Muscle of leg (tissue), 11 donors: Measurements from ENCODE around the gene TNIK. TPM values are rescaled to one million over a fixed set of nuclear protein-coding genes. Genes with fewer than 3 reads are reported as not detected.

Source experiments
- DNase-seq: peaks from one replicate; pipeline ENCODE4 v3.0.0; 2013
- H3K27ac ChIP-seq: one replicate; pipeline ENCODE4 v1.5.1; 2013; ENCODE audit warnings: mild to moderate bottlenecking, low read length, control low read depth
- H3K27me3 ChIP-seq: one replicate; pipeline ENCODE4 v1.6.1; 2013; ENCODE audit warnings: low read length; ENCODE audit not compliant: control insufficient read depth, insufficient read depth
- H3K36me3 ChIP-seq: one replicate; pipeline ENCODE4 v1.6.1; 2013; ENCODE audit warnings: low read length; ENCODE audit not compliant: control insufficient read depth, insufficient read depth
- H3K4me1 ChIP-seq: one replicate; pipeline ENCODE4 v1.6.1; 2013; ENCODE audit warnings: low read length; ENCODE audit not compliant: control insufficient read depth, insufficient read depth
- H3K4me3 ChIP-seq: one replicate; pipeline ENCODE4 v1.5.1; 2013; ENCODE audit warnings: low read length, control low read depth
- H3K9me3 ChIP-seq: replicated peaks from 2 replicates; pipeline ENCODE4 v1.6.1; 2013; ENCODE audit warnings: low read depth, low read length; ENCODE audit not compliant: control insufficient read depth
- WGBS: methylation state at CpG from one replicate; pipeline ENCODE4 v1.1.5; 2013; ENCODE audit warnings: missing lambda C conversion rate; ENCODE audit not compliant: insufficient coverage; 5-methylcytosine and 5-hydroxymethylcytosine counted together
- polyA plus RNA-seq, 8 donors: library from polyadenylated mRNA; unstranded; fragments of 120-200 nt; gene quantifications; one replicate each; pipeline versions ENCODE4 v1.2.1 to v1.2.3, GENCODE V29; 2013; ENCODE audit warnings: inconsistent platforms in 1 of 8, low replicate concordance in 1 of 8; ENCODE audit not compliant: insufficient read length in 8 of 8, insufficient read depth in 1 of 8
- total RNA-seq: library from RNA; stranded (reverse); fragments of 120-200 nt; gene quantifications from one replicate; pipeline ENCODE4 v1.2.4, GENCODE V29; 2013

TNIK gene
- total and polyA plus RNA-seq, 9 donors, result 26.1 to 46.0 (median 33.6) TPM

GRCh38 chr3:171169443-171169842, 290.8 kb downstream of the TNIK start:
- WGBS, result no CpG with 5 or more reads among the region's 2 CpGs
- no peak for DNase-seq
- Histone ChIP-seq H3K9me3 (no peaks in the 10 kb centered on the region), H3K27ac (no peak overlapping the region), H3K36me3 (peaks cover 42% of the 10 kb centered on the region), H3K27me3 (no peaks in the 10 kb centered on the region), H3K4me3 (no peak overlapping the region), H3K4me1 (no peaks in the 10 kb centered on the region)

GRCh38 chr3:171168551-171168950, 291.7 kb downstream of the TNIK start:
- Histone ChIP-seq H3K27ac (no peak overlapping the region), H3K4me3 (no peak overlapping the region), H3K9me3 (no peaks in the 10 kb centered on the region), H3K4me1 (no peaks in the 10 kb centered on the region), H3K27me3 (no peaks in the 10 kb centered on the region), H3K36me3 (peaks cover 39% of the 10 kb centered on the region)
- WGBS, result 90% methylated on average over 1 of the region's 4 CpGs
- no peak for DNase-seq

GRCh38 chr3:171168086-171168485, 292.1 kb downstream of the TNIK start:
- H3K27ac ChIP-seq, result no peak overlapping the region
- WGBS, result 68% methylated on average over 4 of the region's 5 CpGs
- no peaks in the 10 kb centered on the region for H3K27me3 ChIP-seq
- no peaks in the 10 kb centered on the region for H3K4me1 ChIP-seq
- no peak for DNase-seq
- peaks cover 2% of the 10 kb centered on the region for H3K9me3 ChIP-seq
- H3K36me3 ChIP-seq, result peaks cover 36% of the 10 kb centered on the region
- no peak overlapping the region for H3K4me3 ChIP-seq

GRCh38 chr3:171165983-171166382, 294.2 kb downstream of the TNIK start:
- no peak overlapping the region for H3K27ac ChIP-seq
- no peaks in the 10 kb centered on the region for H3K4me1 ChIP-seq
- DNase-seq, result no peak
- 85% methylated on average over 1 of the region's 1 CpG for WGBS
- H3K36me3 ChIP-seq, result peaks cover 30% of the 10 kb centered on the region
- peaks cover 5% of the 10 kb centered on the region for H3K9me3 ChIP-seq
- H3K27me3 ChIP-seq, result no peaks in the 10 kb centered on the region
- no peak overlapping the region for H3K4me3 ChIP-seq

GRCh38 chr3:171165499-171165921, 294.7 kb downstream of the TNIK start:
- no peak overlapping the region for H3K4me3 ChIP-seq
- no CpG with 5 or more reads among the region's 3 CpGs for WGBS
- no peak for DNase-seq
- H3K9me3 ChIP-seq, result peaks cover 5% of the 10 kb centered on the region
- no peaks in the 10 kb centered on the region for H3K4me1 ChIP-seq
- H3K36me3 ChIP-seq, result peaks cover 32% of the 10 kb centered on the region
- H3K27ac ChIP-seq, result no peak overlapping the region
- H3K27me3 ChIP-seq, result no peaks in the 10 kb centered on the region

GRCh38 chr3:171164067-171164465, 296.1 kb downstream of the TNIK start:
- H3K27ac ChIP-seq, result no peak overlapping the region
- H3K4me1 ChIP-seq, result no peaks in the 10 kb centered on the region
- no peak for DNase-seq
- peaks cover 37% of the 10 kb centered on the region for H3K36me3 ChIP-seq
- no peaks in the 10 kb centered on the region for H3K27me3 ChIP-seq
- no peak overlapping the region for H3K4me3 ChIP-seq
- peaks cover 5% of the 10 kb centered on the region for H3K9me3 ChIP-seq

- Histone ChIP-seq H3K27ac (no peak overlapping the region), H3K9me3 (peaks cover 5% of the 10 kb centered on the region), H3K27me3 (no peaks in the 10 kb centered on the region), H3K4me3 (no peak overlapping the region), H3K4me1 (no peaks in the 10 kb centered on the region), H3K36me3 (peaks cover 34% of the 10 kb centered on the region)
- no peak for DNase-seq
Observed at GRCh38 chr3:171163101-171164066, 296.8 kb downstream of the TNIK start.

GRCh38 chr3:171160325-171160724, 299.9 kb downstream of the TNIK start:
- Histone ChIP-seq H3K27ac (no peak overlapping the region), H3K9me3 (peaks cover 5% of the 10 kb centered on the region), H3K27me3 (no peaks in the 10 kb centered on the region), H3K4me3 (no peak overlapping the region), H3K4me1 (peaks cover 9% of the 10 kb centered on the region), H3K36me3 (peaks cover 29% of the 10 kb centered on the region)
- DNase-seq, result no peak
- WGBS, result no CpG with 5 or more reads among the region's 1 CpG

GRCh38 chr3:171159822-171160157, 300.4 kb downstream of the TNIK start:
- Histone ChIP-seq H3K9me3 (peaks cover 5% of the 10 kb centered on the region), H3K36me3 (peaks cover 29% of the 10 kb centered on the region), H3K27ac (no peak overlapping the region), H3K4me1 (peaks cover 9% of the 10 kb centered on the region), H3K4me3 (no peak overlapping the region), H3K27me3 (no peaks in the 10 kb centered on the region)
- DNase-seq, result no peak
- WGBS, result 96% methylated on average over 4 of the region's 6 CpGs

GRCh38 chr3:171159024-171159821, 301.0 kb downstream of the TNIK start:
- peaks cover 5% of the 10 kb centered on the region for H3K9me3 ChIP-seq
- H3K4me3 ChIP-seq, result no peak overlapping the region
- peaks cover 9% of the 10 kb centered on the region for H3K4me1 ChIP-seq
- peaks cover 27% of the 10 kb centered on the region for H3K36me3 ChIP-seq
- 94% methylated on average over 11 of the region's 20 CpGs for WGBS
- DNase-seq, result no peak
- no peaks in the 10 kb centered on the region for H3K27me3 ChIP-seq
- no peak overlapping the region for H3K27ac ChIP-seq
